Measurements from ENCODE around the gene SPG7. TPM values are rescaled to one million over a fixed set of nuclear protein-coding genes. Genes with fewer than 3 reads are reported as not detected.

Gene SPG7
- polyA plus RNA-seq, 2 of the 4 experiments (the other 2 are of a cell fraction): 53.2 to 73.2 TPM

- TF ChIP-seq HEYL (CRISPR knock-in tag; IDR thresholded peaks at IDR 0.05) (no peak), ZNF302 (CRISPR knock-in tag; IDR thresholded peaks at IDR 0.05) (no peak), KDM5A (IDR thresholded peaks at IDR 0.05) (no peak), PBX3 (IDR thresholded peaks at IDR 0.05) (no peak), JUNB (IDR thresholded peaks at IDR 0.05) (no peak)
Observed at GRCh38 chr16:89572073-89572484, 63.9 kb downstream of the SPG7 start (continued).

- ChIA-PET POLR2A (no interaction called here), CTCF (interaction anchor here (1.3 kb wide), 1 partner anchor 43 kb away, joined by 5 read pairs; no protein-coding TSS in a partner anchor)
- Histone ChIP-seq H3K4me3 (no peak overlapping the region), H3K4me1 (peaks cover 15% of the 10 kb centered on the region), H3K27ac (no peak overlapping the region), H3K9me3 (no peaks in the 10 kb centered on the region), H3K4me2 (no peak overlapping the region)
- WGBS (ENCODE audit: missing lambda C conversion rate): 83% methylated on average over 19 of the region's 19 CpGs
- no peak for TF ChIP-seq ESRRA (IDR thresholded peaks at IDR 0.05; ENCODE audit: borderline replicate concordance, low read length)
- TF ChIP-seq MAFK (IDR thresholded peaks at IDR 0.05; ENCODE audit: partially characterized antibody): no peak
- TF ChIP-seq SMC3 (IDR thresholded peaks at IDR 0.05): no peak
- no peak for TF ChIP-seq FOSB (CRISPR knock-in tag; IDR thresholded peaks at IDR 0.05)
- TF ChIP-seq RAD21 (conservative IDR thresholded peaks at IDR 0.05 in 1 of 2, IDR thresholded peaks at IDR 0.05 in 1 of 2): no peak
- ATAC-seq: no peak
- DNase-seq (ENCODE audit: low read depth in 1 of 2, low spot score in 1 of 2): no peak
- no peak for FAIRE-seq
Observed at GRCh38 chr16:89572485-89573205, 64.4 kb downstream of the SPG7 start.

- DNase-seq (ENCODE audit: low read depth in 1 of 2, low spot score in 1 of 2) (no peak), FAIRE-seq (no peak), ATAC-seq (peak in 1 of 2 experiments; percentile 50; a peak in 5 of 6 replicates)
- ChIA-PET CTCF (interaction anchor here (0.7 to 2.2 kb wide), 17 partner anchors 9 to 232 kb away, joined by 3 to 18 read pairs (median 4); no protein-coding TSS in a partner anchor), POLR2A (no interaction called here)
- TF ChIP-seq ESRRA (IDR thresholded peaks at IDR 0.05; ENCODE audit: borderline replicate concordance, low read length) (no peak), RARB (CRISPR knock-in tag; IDR thresholded peaks at IDR 0.05) (no peak), CEBPB (IDR thresholded peaks at IDR 0.05) (no peak), HOXB5 (CRISPR knock-in tag; IDR thresholded peaks at IDR 0.05) (no peak), POLR2A (IDR thresholded peaks at IDR 0.05; ENCODE audit: low read length) (no peak), CHD2 (IDR thresholded peaks at IDR 0.05; ENCODE audit: low read length, partially characterized antibody) (no peak)
- Histone ChIP-seq H3K9me3 (no peaks in the 10 kb centered on the region), H3K4me1 (peaks cover 15% of the 10 kb centered on the region), H3K4me3 (peak overlapping the region; percentile 73), H3K27ac (peak overlapping the region; percentile 90 to 97), H3K4me2 (peak overlapping the region; percentile 76)
- WGBS (ENCODE audit: missing lambda C conversion rate): 86% methylated on average over 22 of the region's 31 CpGs
Observed at GRCh38 chr16:89573826-89574680, 65.8 kb downstream of the SPG7 start.

- H3K9me3 ChIP-seq: no peaks in the 10 kb centered on the region
- H3K4me2 ChIP-seq: peak overlapping the region; percentile 76
- H3K4me1 ChIP-seq: peaks cover 15% of the 10 kb centered on the region
- DNase-seq (ENCODE audit: low read depth in 1 of 2, low spot score in 1 of 2) (peak; percentile 84 to 92), FAIRE-seq (no peak), ATAC-seq (peak; percentile 69 to 90)
- WGBS (ENCODE audit: missing lambda C conversion rate): under 1% methylated on average over 37 of the region's 55 CpGs
- H3K27ac ChIP-seq: peak overlapping the region; percentile 90 to 97
- ChIA-PET CTCF (interaction anchor here (0.8 to 2.7 kb wide), 22 partner anchors 10 to 125 kb away, joined by 3 to 18 read pairs (median 5); partner anchors contain the start of gene DPEP1), POLR2A (interaction anchor here (0.6 kb wide), 1 partner anchor 112 kb away, joined by 3 read pairs; the partner anchor contains the start of gene CDK10)
- H3K4me3 ChIP-seq: peak overlapping the region; percentile 73
- TF ChIP-seq SMC3 (IDR thresholded peaks at IDR 0.05) (peak; percentile 85), PBX3 (IDR thresholded peaks at IDR 0.05) (no peak), FOSB (CRISPR knock-in tag; IDR thresholded peaks at IDR 0.05) (no peak), POLR2AphosphoS2 (conservative IDR thresholded peaks at IDR 0.05; ENCODE audit: low read length) (no peak), ESRRA (IDR thresholded peaks at IDR 0.05; ENCODE audit: borderline replicate concordance, low read length) (no peak), CTCF (IDR thresholded peaks at IDR 0.05) (peak; percentile 90), HEYL (CRISPR knock-in tag; IDR thresholded peaks at IDR 0.05) (no peak), MYC (IDR thresholded peaks at IDR 0.05; ENCODE audit: borderline replicate concordance, low read length) (peak; percentile 47; the same call in 1 of the 2 replicates), NFE2L2 (conservative IDR thresholded peaks at IDR 0.05; ENCODE audit: low read length) (no peak), TP53 (CRISPR knock-in tag; IDR thresholded peaks at IDR 0.05) (no peak)
Observed at GRCh38 chr16:89574681-89575246, 66.6 kb downstream of the SPG7 start.
